ENCODE results near the gene WNK2. TPM values are rescaled to one million over a fixed set of nuclear protein-coding genes. Genes with fewer than 3 reads are reported as not detected.

Gene WNK2
- total RNA-seq, 1 donor from 2014 or later: 6.2 TPM

GRCh38 chr9:93246111-93246510 lies 62.2 kb downstream of the WNK2 start:
- no peak overlapping the region for H3K27ac ChIP-seq
- Mint-ChIP-seq H3K27ac (peak overlapping the region; percentile 86), H3K4me3 (no peak overlapping the region), H3K9me3 (no peaks in the 10 kb centered on the region), H3K36me3 (peaks cover 33% of the 10 kb centered on the region), H3K4me1 (peaks cover 29% of the 10 kb centered on the region), H3K27me3 (ENCODE audit: insufficient read depth, low read depth) (peaks cover 8% of the 10 kb centered on the region)
- H3K79me2 ChIP-seq (ENCODE audit: low read depth): no peaks in the 10 kb centered on the region
- no peaks in the 10 kb centered on the region for H3F3A ChIP-seq (ENCODE audit: low read depth)
- no peaks in the 10 kb centered on the region for H3K36me3 ChIP-seq
- H3K4me3 ChIP-seq: no peak overlapping the region
- H3K9me3 ChIP-seq (ENCODE audit: low read depth): no peaks in the 10 kb centered on the region
- H3K27me3 ChIP-seq: no peaks in the 10 kb centered on the region
- no peak overlapping the region for H3K9ac ChIP-seq
- H4K20me1 ChIP-seq (ENCODE audit: low read depth): peaks cover 3% of the 10 kb centered on the region
- H3K4me1 ChIP-seq: peaks cover 11% of the 10 kb centered on the region
- H2AFZ ChIP-seq (replicated peaks): no peak overlapping the region
- DNase-seq (ENCODE audit: low spot score): no peak
- TF ChIP-seq, protein P1, sequence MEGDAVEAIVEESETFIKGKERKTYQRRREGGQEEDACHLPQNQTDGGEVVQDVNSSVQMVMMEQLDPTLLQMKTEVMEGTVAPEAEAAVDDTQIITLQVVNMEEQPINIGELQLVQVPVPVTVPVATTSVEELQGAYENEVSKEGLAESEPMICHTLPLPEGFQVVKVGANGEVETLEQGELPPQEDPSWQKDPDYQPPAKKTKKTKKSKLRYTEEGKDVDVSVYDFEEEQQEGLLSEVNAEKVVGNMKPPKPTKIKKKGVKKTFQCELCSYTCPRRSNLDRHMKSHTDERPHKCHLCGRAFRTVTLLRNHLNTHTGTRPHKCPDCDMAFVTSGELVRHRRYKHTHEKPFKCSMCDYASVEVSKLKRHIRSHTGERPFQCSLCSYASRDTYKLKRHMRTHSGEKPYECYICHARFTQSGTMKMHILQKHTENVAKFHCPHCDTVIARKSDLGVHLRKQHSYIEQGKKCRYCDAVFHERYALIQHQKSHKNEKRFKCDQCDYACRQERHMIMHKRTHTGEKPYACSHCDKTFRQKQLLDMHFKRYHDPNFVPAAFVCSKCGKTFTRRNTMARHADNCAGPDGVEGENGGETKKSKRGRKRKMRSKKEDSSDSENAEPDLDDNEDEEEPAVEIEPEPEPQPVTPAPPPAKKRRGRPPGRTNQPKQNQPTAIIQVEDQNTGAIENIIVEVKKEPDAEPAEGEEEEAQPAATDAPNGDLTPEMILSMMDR (IDR thresholded peaks at IDR 0.05): no peak
- TF ChIP-seq EZH2phosphoT487 (IDR thresholded peaks at IDR 0.05): no peak
- TF ChIP-seq EZH2 (IDR thresholded peaks at IDR 0.05): no peak
- H3K4me2 ChIP-seq: no peak overlapping the region

GRCh38 chr9:93246526-93246925 lies 62.6 kb downstream of the WNK2 start:
- no peak overlapping the region for H3K9ac ChIP-seq
- Mint-ChIP-seq H3K9me3 (no peaks in the 10 kb centered on the region), H3K4me3 (no peak overlapping the region), H3K27ac (peak overlapping the region; percentile 86), H3K36me3 (peaks cover 30% of the 10 kb centered on the region), H3K27me3 (ENCODE audit: insufficient read depth, low read depth) (peaks cover 8% of the 10 kb centered on the region), H3K4me1 (peaks cover 26% of the 10 kb centered on the region)
- no peak overlapping the region for H3K4me2 ChIP-seq
- peaks cover 3% of the 10 kb centered on the region for H4K20me1 ChIP-seq (ENCODE audit: low read depth)
- no peaks in the 10 kb centered on the region for H3F3A ChIP-seq (ENCODE audit: low read depth)
- no peak for DNase-seq (ENCODE audit: low spot score)
- H3K4me3 ChIP-seq: no peak overlapping the region
- H2AFZ ChIP-seq (replicated peaks): no peak overlapping the region
- no peaks in the 10 kb centered on the region for H3K9me3 ChIP-seq (ENCODE audit: low read depth)
- TF ChIP-seq EZH2 (IDR thresholded peaks at IDR 0.05) (no peak), EZH2phosphoT487 (IDR thresholded peaks at IDR 0.05) (no peak)
- TF ChIP-seq, protein P1 (IDR thresholded peaks at IDR 0.05): no peak
- no peak overlapping the region for H3K27ac ChIP-seq
- peaks cover 11% of the 10 kb centered on the region for H3K4me1 ChIP-seq
- no peaks in the 10 kb centered on the region for H3K79me2 ChIP-seq (ENCODE audit: low read depth)
- H3K36me3 ChIP-seq: no peaks in the 10 kb centered on the region
- no peaks in the 10 kb centered on the region for H3K27me3 ChIP-seq

DNA sequence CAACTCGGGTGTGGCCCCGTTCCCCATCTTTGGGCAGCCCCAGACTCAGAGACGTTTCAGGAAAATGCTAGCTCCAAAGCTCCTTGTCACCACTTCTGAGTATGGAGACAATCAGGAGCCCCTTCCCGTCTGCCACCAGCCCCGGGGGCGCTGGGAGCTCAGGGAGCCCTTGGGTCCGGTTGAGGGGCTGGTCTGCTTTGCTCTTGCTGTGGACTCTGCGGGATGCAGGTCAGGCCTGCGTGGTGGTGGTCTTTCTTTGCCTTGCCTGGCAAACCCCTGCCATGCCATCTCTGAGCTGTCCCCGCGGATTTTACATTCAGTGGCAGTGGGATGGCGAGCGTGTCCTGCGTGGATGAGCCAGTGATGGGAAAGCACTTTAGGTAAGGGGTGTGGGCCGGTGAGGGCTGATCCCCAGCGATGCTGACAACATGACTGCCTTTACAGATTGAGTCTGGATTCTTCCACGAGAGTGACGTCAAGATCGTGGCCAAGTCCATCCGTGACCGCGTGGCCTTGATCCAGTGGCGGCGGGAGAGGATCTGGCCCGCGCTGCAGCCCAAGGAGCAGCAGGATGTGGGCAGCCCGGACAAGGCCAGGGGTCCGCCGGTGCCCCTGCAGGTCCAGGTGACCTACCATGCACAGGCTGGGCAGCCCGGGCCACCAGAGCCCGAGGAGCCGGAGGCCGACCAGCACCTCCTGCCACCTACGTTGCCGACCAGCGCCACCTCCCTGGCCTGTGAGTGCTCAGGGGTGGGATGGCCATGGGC lies 63.3 kb downstream of the WNK2 start:
- H3K4me1 Mint-ChIP-seq: peaks cover 25% of the 10 kb centered on the region
- H3K36me3 Mint-ChIP-seq: peaks cover 31% of the 10 kb centered on the region
- Histone ChIP-seq H3K9ac (no peak overlapping the region), H3K9me3 (ENCODE audit: low read depth) (no peaks in the 10 kb centered on the region), H3K4me3 (no peak overlapping the region), H3K4me2 (no peak overlapping the region), H3K27ac (no peak overlapping the region), H3K4me1 (peaks cover 11% of the 10 kb centered on the region), H4K20me1 (ENCODE audit: low read depth) (peaks cover 3% of the 10 kb centered on the region), H3F3A (ENCODE audit: low read depth) (no peaks in the 10 kb centered on the region), H2AFZ (replicated peaks) (no peak overlapping the region), H3K36me3 (no peaks in the 10 kb centered on the region), H3K79me2 (ENCODE audit: low read depth) (no peaks in the 10 kb centered on the region), H3K27me3 (no peaks in the 10 kb centered on the region)
- TF ChIP-seq EZH2 (IDR thresholded peaks at IDR 0.05): no peak
- TF ChIP-seq, protein P1 (IDR thresholded peaks at IDR 0.05): no peak
- TF ChIP-seq EZH2phosphoT487 (IDR thresholded peaks at IDR 0.05): no peak
- DNase-seq (ENCODE audit: low spot score): no peak
- no peaks in the 10 kb centered on the region for H3K9me3 Mint-ChIP-seq
- H3K27me3 Mint-ChIP-seq (ENCODE audit: insufficient read depth, low read depth): peaks cover 8% of the 10 kb centered on the region
- H3K4me3 Mint-ChIP-seq: no peak overlapping the region
- no peak overlapping the region for H3K27ac Mint-ChIP-seq

All from neural progenitor cell (in vitro differentiated cells).